Astrocyte (in vitro differentiated cells and primary cell): ENCODE results near the gene TCEANC2. TPM values are rescaled to one million over a fixed set of nuclear protein-coding genes. Genes with fewer than 3 reads are reported as not detected.

Experiments
- DNase-seq: peaks from one replicate; pipeline ENCODE4 v3.0.0-alpha.2; 2010; ENCODE audit warnings: low read depth
- FAIRE-seq: peaks from 2 replicates; lab custom pipeline; 2011; peaks lifted over from hg19 to GRCh38; lab: Jason Lieb, UNC
- H2AFZ ChIP-seq: 2 replicates; pipeline ENCODE4 v1.6.0; 2012; ENCODE audit warnings: low read depth, low read length, inconsistent platforms
- H3K27ac ChIP-seq: 2 replicates; pipeline ENCODE4 v1.5.1; 2011; ENCODE audit warnings: low read depth, low read length, inconsistent platforms
- H3K27me3 ChIP-seq: 2 replicates; pipeline ENCODE4 v1.6.0; 2011; ENCODE audit warnings: low read length, inconsistent platforms; ENCODE audit not compliant: insufficient read depth
- H3K36me3 ChIP-seq: 2 replicates; pipeline ENCODE4 v1.5.1; 2011; ENCODE audit warnings: low read length, inconsistent platforms; ENCODE audit not compliant: insufficient read depth
- H3K4me1 ChIP-seq: 2 replicates; pipeline ENCODE4 v1.5.1; 2011; ENCODE audit warnings: low read length, inconsistent platforms; ENCODE audit not compliant: insufficient read depth
- H3K4me2 ChIP-seq: 2 replicates; pipeline ENCODE4 v1.6.0; 2012; ENCODE audit warnings: low read length, inconsistent platforms
- H3K4me3 ChIP-seq: 2 replicates; pipeline ENCODE4 v1.5.1; 2011; ENCODE audit warnings: low read depth, mild to moderate bottlenecking, low read length, inconsistent platforms; ENCODE audit not compliant: insufficient read depth
- H3K79me2 ChIP-seq: 2 replicates; pipeline ENCODE4 v1.6.0; 2012; ENCODE audit warnings: mild to moderate bottlenecking, low read length, inconsistent platforms; ENCODE audit not compliant: insufficient read depth
- H3K9ac ChIP-seq: 2 replicates; pipeline ENCODE4 v1.6.0; 2012; ENCODE audit warnings: mild to moderate bottlenecking, low read length, inconsistent platforms
- H3K9me3 ChIP-seq: 2 replicates; pipeline ENCODE4 v1.5.1; 2012; ENCODE audit warnings: low read depth, mild to moderate bottlenecking, low read length, inconsistent platforms; ENCODE audit not compliant: insufficient read depth
- H4K20me1 ChIP-seq: 2 replicates; pipeline ENCODE4 v1.6.0; 2012; ENCODE audit warnings: low read length, inconsistent platforms; ENCODE audit not compliant: insufficient read depth
- H3K27ac Mint-ChIP-seq: one replicate; pipeline ENCODE4 v1.8.0; 2021; ENCODE audit warnings: mild to moderate bottlenecking, mixed read lengths; ENCODE audit not compliant: unreplicated experiment
- H3K27me3 Mint-ChIP-seq: one replicate; pipeline ENCODE4 v1.8.0; 2021; ENCODE audit warnings: low read depth, mixed read lengths; ENCODE audit not compliant: unreplicated experiment
- H3K36me3 Mint-ChIP-seq: one replicate; pipeline ENCODE4 v1.8.0; 2021; ENCODE audit warnings: low read depth, mixed read lengths; ENCODE audit not compliant: unreplicated experiment
- H3K4me1 Mint-ChIP-seq: one replicate; pipeline ENCODE4 v1.8.0; 2021; ENCODE audit warnings: low read depth, mixed read lengths; ENCODE audit not compliant: unreplicated experiment
- H3K4me3 Mint-ChIP-seq: one replicate; pipeline ENCODE4 v1.8.0; 2021; ENCODE audit warnings: mild to moderate bottlenecking, moderate library complexity, mixed read lengths; ENCODE audit not compliant: unreplicated experiment
- H3K9me3 Mint-ChIP-seq: one replicate; pipeline ENCODE4 v1.8.0; 2021; ENCODE audit warnings: mild to moderate bottlenecking, mixed read lengths; ENCODE audit not compliant: unreplicated experiment
- EZH2 ChIP-seq: IDR thresholded peaks from 2 replicates; pipeline ENCODE4 v1.6.1; 2012; ENCODE audit warnings: mild to moderate bottlenecking, low read length, inconsistent platforms; ENCODE audit not compliant: insufficient read depth
- total RNA-seq: library from RNA; stranded (reverse); gene quantifications from 2 replicates; pipeline ENCODE4 v1.2.1, GENCODE V29; 2021
- TF ChIP-seq, protein P1 (sequence below): IDR thresholded peaks from 2 replicates; pipeline ENCODE4 v1.5.1; 2011; ENCODE audit warnings: low read depth, mild to moderate bottlenecking, inconsistent platforms, low read length, moderate library complexity; ENCODE audit not compliant: insufficient read depth

The TCEANC2 gene
- total RNA-seq, 1 donor from 2014 or later: 4.6 TPM

DNA sequence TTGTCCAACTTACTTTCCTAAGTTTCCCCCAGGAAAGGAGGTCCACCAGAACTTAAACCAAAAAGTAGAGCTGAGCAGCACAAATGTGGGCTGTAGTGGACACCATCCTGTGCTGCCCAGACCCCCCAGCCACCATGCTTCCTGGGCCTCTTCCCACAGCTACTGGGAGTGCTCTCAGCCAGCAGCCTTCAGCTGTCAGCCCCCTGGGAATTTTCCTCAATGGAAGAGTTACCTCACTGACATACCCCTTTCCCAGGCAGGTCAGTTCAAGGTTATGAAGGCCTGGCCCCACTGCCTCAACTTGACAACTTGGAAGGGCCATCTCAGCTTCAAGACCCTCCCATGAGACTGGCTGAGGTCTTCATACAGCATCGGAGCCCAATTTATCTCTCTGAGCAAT, 51.7 kb downstream of the TCEANC2 start:
- Mint-ChIP-seq H3K4me3 (no peak overlapping the region), H3K27ac (no peak overlapping the region), H3K27me3 (no peaks in the 10 kb centered on the region), H3K36me3 (peaks cover 5% of the 10 kb centered on the region), H3K4me1 (peaks cover 4% of the 10 kb centered on the region), H3K9me3 (no peaks in the 10 kb centered on the region)
- no peaks in the 10 kb centered on the region for H3K4me1 ChIP-seq
- TF ChIP-seq EZH2: no peak
- TF ChIP-seq, protein P1, sequence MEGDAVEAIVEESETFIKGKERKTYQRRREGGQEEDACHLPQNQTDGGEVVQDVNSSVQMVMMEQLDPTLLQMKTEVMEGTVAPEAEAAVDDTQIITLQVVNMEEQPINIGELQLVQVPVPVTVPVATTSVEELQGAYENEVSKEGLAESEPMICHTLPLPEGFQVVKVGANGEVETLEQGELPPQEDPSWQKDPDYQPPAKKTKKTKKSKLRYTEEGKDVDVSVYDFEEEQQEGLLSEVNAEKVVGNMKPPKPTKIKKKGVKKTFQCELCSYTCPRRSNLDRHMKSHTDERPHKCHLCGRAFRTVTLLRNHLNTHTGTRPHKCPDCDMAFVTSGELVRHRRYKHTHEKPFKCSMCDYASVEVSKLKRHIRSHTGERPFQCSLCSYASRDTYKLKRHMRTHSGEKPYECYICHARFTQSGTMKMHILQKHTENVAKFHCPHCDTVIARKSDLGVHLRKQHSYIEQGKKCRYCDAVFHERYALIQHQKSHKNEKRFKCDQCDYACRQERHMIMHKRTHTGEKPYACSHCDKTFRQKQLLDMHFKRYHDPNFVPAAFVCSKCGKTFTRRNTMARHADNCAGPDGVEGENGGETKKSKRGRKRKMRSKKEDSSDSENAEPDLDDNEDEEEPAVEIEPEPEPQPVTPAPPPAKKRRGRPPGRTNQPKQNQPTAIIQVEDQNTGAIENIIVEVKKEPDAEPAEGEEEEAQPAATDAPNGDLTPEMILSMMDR: no peak
- no peak overlapping the region for H3K4me3 ChIP-seq
- H3K79me2 ChIP-seq: no peaks in the 10 kb centered on the region
- FAIRE-seq (no peak), DNase-seq (no peak)
- H3K36me3 ChIP-seq: no peaks in the 10 kb centered on the region
- H3K27ac ChIP-seq: no peak overlapping the region
- no peaks in the 10 kb centered on the region for H3K27me3 ChIP-seq
- H3K4me2 ChIP-seq: no peak overlapping the region
- H2AFZ ChIP-seq: no peak overlapping the region
- no peaks in the 10 kb centered on the region for H4K20me1 ChIP-seq
- no peak overlapping the region for H3K9ac ChIP-seq
- no peaks in the 10 kb centered on the region for H3K9me3 ChIP-seq

DNA sequence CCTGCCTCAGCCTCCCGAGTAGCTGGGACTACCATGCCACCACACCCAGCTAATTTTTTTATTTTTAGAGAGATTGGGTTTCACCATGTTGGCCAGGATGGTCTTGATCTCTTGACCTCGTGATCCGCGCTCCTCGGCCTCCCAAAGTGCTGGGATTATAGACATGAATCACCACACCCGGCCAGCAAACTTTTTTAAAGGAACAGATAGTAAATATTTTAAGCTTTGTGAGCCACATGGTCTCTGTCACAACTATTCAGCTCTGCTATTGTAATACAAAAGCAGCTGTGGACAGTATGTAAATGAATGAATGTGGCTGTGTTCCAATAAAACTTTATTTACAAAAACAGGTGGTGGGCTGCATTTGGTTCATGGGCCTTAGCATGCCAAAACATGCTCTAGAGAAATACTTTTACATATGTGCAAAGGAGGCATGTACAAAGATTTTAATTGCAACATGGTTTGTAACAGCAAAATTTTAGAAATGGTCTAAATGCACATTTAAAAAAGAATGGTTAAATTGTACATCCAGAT, 52.4 kb downstream of the TCEANC2 start:
- no peak overlapping the region for H3K4me3 ChIP-seq
- TF ChIP-seq, protein P1: no peak
- TF ChIP-seq EZH2: no peak

DNA sequence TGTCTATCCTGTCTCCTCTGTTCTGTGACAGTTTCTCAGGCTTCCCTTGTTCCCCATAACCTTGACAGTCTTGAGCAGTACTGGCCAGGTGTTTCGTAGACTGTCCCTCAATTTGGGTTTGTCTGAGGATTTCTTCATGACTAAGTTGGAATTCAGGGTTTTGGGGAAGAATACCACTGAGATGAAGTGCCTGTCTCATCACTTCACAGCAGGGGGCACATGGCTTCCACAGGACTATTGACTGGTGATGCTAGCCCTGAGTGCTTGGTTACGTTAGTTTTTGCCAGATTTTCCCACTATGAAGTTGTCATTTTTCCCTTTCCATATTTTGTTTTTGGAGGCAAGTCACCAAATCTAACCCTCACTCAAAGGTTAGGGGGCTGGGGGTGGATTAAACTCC, 53.7 kb downstream of the TCEANC2 start:
- Histone ChIP-seq H3K9me3 (no peaks in the 10 kb centered on the region), H3K4me1 (no peaks in the 10 kb centered on the region), H4K20me1 (no peaks in the 10 kb centered on the region), H3K27ac (no peak overlapping the region), H3K79me2 (no peaks in the 10 kb centered on the region), H3K4me2 (no peak overlapping the region), H3K36me3 (no peaks in the 10 kb centered on the region), H3K4me3 (no peak overlapping the region), H3K9ac (no peak overlapping the region), H2AFZ (no peak overlapping the region), H3K27me3 (no peaks in the 10 kb centered on the region)
- Mint-ChIP-seq H3K27me3 (peaks cover 11% of the 10 kb centered on the region), H3K27ac (no peak overlapping the region), H3K4me1 (peaks cover 4% of the 10 kb centered on the region), H3K4me3 (no peak overlapping the region), H3K9me3 (peaks cover 3% of the 10 kb centered on the region), H3K36me3 (peaks cover 3% of the 10 kb centered on the region)
- TF ChIP-seq, protein P1: peak; percentile 16
- no peak for TF ChIP-seq EZH2
- FAIRE-seq: peak; percentile 92
- DNase-seq: no peak

More for the DNA sequence above, 52.4 kb downstream of the TCEANC2 start:
- H3K9me3 Mint-ChIP-seq: peaks cover 3% of the 10 kb centered on the region
- H3K36me3 ChIP-seq: no peaks in the 10 kb centered on the region
- no peak overlapping the region for H3K9ac ChIP-seq
- H3K27ac Mint-ChIP-seq: no peak overlapping the region
- no peak overlapping the region for H2AFZ ChIP-seq
- peaks cover 5% of the 10 kb centered on the region for H3K36me3 Mint-ChIP-seq
- H3K79me2 ChIP-seq: no peaks in the 10 kb centered on the region
- H3K4me1 ChIP-seq: no peaks in the 10 kb centered on the region
- no peak overlapping the region for H3K27ac ChIP-seq
- peaks cover 3% of the 10 kb centered on the region for H3K27me3 Mint-ChIP-seq
- peaks cover 4% of the 10 kb centered on the region for H3K4me1 Mint-ChIP-seq
- FAIRE-seq (no peak), DNase-seq (no peak)
- no peaks in the 10 kb centered on the region for H3K9me3 ChIP-seq
- no peak overlapping the region for H3K4me3 Mint-ChIP-seq
- no peak overlapping the region for H3K4me2 ChIP-seq
- H3K27me3 ChIP-seq: no peaks in the 10 kb centered on the region
- H4K20me1 ChIP-seq: no peaks in the 10 kb centered on the region
